ENCODE data around the gene SYT12.

The SYT12 gene

DNA sequence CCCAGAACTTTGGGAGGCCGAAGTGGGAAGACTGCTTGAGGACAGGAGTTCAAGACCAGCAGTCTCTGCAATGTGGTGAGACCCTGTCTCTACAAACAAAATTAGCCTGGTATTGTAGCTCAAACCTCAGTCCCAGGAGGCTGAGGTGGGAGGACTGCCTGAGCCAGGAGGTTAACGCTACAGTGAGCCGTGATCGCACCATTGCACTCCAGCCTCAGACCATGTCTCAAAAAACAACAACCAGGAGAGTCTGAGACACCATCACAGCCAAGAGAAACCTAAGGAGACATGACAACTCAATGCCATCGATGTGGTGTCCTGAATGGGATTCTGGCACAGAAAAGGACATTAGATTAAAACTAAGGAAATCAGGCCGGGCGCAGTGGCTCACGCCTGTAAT is 67.8 kb downstream of the SYT12 start:
- in situ Hi-C loops (cut with HindIII; ENCODE audit: low sequenced_read_pairs): no loop called here

- in situ Hi-C loops (cut with HindIII; ENCODE audit: low sequenced_read_pairs): loop anchor here (5.0 kb wide), 2 partner anchors 37 to 53 kb away; no protein-coding TSS in a partner anchor
Observed at GRCh38 chr11:67095214-67095507, 72.2 kb downstream of the SYT12 start.

DNA sequence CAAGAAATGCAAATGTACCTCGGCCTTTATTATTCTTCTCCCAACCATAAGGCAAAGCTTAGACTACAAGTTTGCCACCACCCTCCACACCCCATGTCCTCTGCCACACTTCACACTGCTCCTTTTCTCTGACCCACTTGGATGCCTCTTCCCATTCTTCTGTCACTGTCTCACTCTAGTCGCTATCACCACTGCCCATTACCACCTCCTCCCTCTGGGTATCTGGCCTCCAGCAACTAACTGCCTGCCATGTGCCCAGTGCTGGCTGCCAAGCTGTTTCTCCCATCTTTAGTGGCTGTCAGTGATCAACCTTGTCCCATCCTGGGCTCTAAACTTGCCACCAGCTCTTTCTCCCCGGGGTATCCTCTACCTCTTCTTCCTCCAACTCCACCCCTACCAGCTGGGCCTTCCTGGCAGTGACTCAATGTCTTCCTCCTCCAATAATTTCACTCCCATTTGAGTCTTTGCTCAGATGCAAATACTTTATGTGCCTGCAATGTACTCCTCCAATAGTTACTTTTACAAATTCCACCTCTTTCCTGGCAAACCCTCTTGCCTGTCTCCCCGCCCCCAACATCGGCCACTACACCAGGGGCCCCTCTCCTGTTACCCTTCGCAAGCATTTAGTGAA is 76.0 kb downstream of the SYT12 start:
- in situ Hi-C loops (cut with HindIII; ENCODE audit: low sequenced_read_pairs): loop anchor here (5.0 kb wide), 2 partner anchors 33 to 57 kb away; no protein-coding TSS in a partner anchor

GRCh38 chr11:67099831-67100324 is 76.9 kb downstream of the SYT12 start:
- in situ Hi-C loops (cut with HindIII; ENCODE audit: low sequenced_read_pairs): loop anchor here (5.0 kb wide), 2 partner anchors 32 to 58 kb away; no protein-coding TSS in a partner anchor

Measured in endothelial cell of hepatic sinusoid (primary cell).